NCI-H2171 treated with DMSO at 0.1 percent for 48 hours (cell line): ENCODE measurements around the gene AMZ2.

Source experiments
- DNase-seq: peaks from one replicate; lab custom pipeline; 2025; lab: John Stamatoyannopoulos, UW

Gene AMZ2

GRCh38 chr17:68291836-68292688 lies 44.2 kb downstream of the AMZ2 start:
- DNase-seq, result peak; percentile 86

- DNase-seq, result no peak
Measured at GRCh38 chr17:68292689-68293040, 44.8 kb downstream of the AMZ2 start.

- no peak for DNase-seq
Measured at GRCh38 chr17:68293490-68294195, 45.8 kb downstream of the AMZ2 start.

GRCh38 chr17:68294196-68294555 lies 46.3 kb downstream of the AMZ2 start:
- no peak for DNase-seq

- DNase-seq, result no peak
Measured at GRCh38 chr17:68294617-68295016, 46.8 kb downstream of the AMZ2 start.

DNA sequence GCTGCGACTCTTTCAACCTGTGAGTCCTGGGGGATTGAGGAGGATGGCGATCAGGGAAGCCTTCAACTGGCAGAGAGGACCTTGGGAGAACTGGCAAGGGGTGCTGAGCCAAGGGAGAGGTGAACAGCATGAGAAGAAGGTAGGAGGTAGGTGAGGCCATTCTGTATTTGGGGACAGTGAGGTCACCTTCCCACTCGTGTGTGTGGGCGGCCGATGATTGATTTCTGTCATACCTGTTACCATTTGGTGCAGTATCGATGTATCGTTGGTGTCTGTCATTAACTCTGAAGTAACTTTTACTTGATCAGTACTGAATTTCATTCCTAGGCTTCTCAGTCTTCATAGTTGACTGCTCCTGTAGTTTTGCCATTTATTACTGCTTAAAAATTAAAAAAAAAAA lies 47.2 kb downstream of the AMZ2 start:
- DNase-seq, result no peak

DNA sequence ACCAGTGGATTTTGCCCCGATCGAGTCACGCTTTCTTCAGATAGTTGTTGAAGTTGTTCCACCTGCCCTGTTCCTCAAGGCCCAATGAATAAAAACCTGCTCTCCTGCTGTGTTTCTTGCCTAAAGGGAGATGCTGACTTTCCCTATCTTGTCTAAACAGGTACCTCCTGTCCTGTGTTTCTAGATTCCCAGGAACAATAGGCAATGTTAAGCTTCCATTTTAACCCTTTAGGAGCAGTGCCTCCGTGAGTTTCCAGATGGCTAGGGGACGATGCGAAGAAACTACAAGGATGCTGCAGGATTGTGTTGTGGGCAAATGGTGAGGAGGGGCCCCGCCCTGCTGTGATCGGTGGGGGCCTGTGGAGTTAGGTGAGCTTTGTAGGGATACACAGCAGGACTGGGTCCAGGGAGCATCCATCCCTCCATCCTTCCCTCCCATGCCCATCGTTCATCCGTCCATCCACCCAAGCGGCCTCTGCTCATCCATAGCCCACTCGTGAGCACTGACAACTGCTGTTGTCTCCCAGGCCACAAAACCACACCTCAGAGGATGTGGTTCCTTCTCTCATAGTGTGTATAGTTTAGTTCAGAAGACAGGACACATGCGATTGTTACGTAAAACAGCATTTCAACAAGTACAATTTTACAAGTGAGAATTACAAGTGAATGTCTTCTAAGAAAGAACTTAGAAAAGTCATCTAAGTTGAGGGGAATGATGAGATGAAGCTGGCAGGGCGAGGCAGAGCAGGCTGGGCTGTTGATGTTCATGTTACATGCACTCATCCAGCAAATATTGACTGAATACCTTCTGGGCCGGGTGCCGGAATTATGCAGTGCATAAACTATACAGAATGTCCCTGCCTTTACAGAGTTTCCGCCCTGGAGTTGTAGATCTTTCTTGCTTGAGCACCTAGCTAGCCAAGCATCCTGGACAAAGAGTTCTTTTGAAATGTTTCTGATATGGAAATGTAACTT lies 48.7 kb downstream of the AMZ2 start:
- DNase-seq, result no peak

DNA sequence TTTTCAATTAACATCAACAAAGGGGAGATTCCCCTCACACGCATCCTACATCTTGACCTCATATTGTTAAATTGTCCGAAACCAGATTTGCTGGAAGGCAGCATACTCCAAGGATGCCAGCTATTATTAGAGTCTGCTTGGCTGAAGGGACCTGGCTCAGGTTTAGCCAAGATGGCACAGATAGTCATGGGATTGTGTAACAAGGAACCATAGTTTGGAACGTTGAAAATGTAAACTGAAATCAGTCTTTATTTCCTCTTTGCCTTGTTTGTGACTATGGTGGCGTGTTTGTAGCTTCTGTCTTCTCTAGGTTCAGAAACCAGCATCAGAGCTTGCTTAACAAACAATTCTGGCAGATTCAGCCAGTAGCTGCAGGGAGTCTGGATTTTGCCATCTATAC lies 49.4 kb downstream of the AMZ2 start:
- no peak for DNase-seq

DNA sequence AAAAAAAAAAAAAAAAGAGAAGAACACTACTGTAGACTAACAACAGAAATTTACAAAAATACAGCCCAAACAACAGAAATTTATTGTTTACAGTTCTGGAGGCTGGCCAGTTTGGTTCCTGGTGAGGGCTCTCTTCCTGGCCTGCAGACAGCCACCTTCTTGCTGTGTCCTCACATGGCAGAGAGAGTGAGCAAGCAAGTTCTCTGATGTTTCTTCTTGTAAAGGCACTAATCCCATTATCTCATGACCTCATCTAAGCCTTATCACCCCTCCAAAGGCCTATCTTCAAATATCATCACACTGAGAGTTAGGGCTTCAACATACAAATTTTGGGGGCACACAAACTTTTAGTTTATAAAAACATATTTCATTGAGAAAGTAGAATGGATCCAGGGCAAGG lies 50.8 kb downstream of the AMZ2 start:
- no peak for DNase-seq

- DNase-seq, result no peak
Measured at GRCh38 chr17:68299817-68300216, 52.0 kb downstream of the AMZ2 start.

GRCh38 chr17:68301438-68301959 lies 53.7 kb downstream of the AMZ2 start:
- peak; percentile 82 for DNase-seq

- DNase-seq, result peak; percentile 82
Measured at GRCh38 chr17:68302066-68302564, 54.3 kb downstream of the AMZ2 start.

- peak; percentile 84 for DNase-seq
Measured at GRCh38 chr17:68302666-68303065, 54.8 kb downstream of the AMZ2 start.

DNA sequence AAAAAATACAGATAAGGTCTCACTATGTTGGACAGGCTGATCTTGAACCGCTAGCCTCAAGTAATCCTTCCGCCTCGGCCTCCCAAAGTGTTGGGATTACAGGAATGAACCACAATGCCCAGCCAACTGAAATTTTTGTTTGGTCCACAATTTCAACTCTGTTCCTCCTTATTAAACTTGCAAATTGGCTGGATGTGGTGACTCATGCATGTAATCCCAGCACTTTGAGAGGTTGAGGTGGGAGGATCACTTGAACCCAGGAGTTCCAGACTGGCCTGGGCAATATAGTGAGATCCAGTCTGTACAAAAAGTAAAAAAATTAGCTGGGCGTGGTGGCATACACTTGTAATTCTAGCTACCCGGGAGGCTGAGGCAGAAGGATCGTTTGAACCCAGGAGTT lies 56.9 kb downstream of the AMZ2 start:
- DNase-seq, result no peak

DNA sequence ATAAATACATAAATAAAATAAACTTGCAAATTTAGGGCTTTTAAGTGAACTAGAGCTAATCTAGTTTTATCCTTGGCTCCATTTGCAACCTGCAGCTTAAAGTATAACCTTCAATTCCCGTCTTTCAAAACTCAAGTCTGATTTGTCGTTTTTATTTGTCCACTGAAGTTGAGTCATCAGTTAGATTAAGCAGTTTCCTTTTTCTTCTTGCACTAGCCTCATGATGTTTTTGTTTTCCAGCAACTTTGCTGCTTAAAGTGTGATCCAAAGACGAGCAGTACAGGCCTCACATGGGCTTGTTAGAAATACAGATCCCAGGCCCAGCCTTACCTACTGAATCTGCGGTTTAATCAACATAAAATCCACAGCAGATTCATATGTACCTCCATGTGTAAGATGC lies 57.3 kb downstream of the AMZ2 start:
- DNase-seq, result no peak
